ENCODE measurements around the gene ZDHHC13. TPM values are rescaled to one million over a fixed set of nuclear protein-coding genes. Genes with fewer than 3 reads are reported as not detected.
A peak's percentile ranks its signal among the peaks of the same experiment; 100 is the strongest.

Gene ZDHHC13
- total and polyA plus RNA-seq, 9 of the 15 experiments (the other 6 are each of a cell fraction or from before 2014, with no cell fraction given), result 4.7 to 18.6 (median 10.0) TPM

DNA sequence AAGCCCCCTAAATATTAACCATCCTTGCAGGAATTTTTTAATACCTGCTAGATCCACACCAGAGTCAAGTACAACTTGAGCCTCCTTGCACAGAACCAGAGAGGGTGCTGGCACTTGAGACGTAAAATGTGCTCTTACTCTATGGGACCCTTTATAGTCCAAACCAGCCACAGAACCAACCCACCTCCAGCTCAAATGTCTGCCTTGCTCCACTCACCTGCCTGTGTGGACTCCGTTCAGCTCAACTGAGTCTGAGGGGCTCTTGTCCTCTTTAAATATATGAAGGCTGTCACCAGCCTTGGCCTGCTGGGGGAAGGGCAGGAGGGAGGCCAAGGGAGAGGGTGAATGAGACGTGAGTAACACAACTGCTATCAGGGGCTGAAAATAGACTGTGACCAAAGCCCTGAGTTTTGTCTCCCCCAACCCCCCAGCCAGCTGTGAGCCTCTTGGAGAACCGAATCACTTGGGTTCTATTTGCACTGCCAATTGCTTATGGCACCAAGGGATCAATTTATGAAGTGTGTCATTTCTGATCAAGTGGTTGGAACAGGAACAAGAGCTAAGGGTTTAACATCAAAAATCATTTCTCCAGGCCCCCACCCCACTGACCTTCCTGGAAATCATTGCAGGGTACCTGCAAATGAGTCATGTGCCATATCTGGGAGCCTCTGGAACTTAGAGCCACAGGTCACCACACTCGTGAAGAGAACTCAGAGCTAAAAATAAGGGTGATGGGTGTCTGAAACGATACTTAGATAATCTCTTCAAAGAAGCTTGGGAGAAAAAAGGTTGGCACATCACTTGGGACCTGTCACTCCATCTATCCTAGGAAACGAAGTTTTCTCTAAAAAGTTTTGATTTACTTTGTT lies 85.0 kb downstream of the ZDHHC13 start, which contains the start of gene CSRP3:
Gene CSRP3, minus strand, starts transcription at position 247 of the 869 bp plus-strand sequence. CDS start 9,535 bp downstream, outside the sequence.
- Histone ChIP-seq H4K20me1 (replicated peaks; ENCODE audit: control insufficient read depth, insufficient read depth, low read length) (no peaks in the 10 kb centered on the region), H3K27me3 (ENCODE audit: control insufficient read depth in 2 of 2, insufficient read depth in 2 of 2, low read length in 2 of 2) (peaks cover 17 to 21% of the 10 kb centered on the region in 2 experiments; a peak in 4 of 5 replicates), H3K36me3 (ENCODE audit: control insufficient read depth, insufficient read depth, low read length) (no peaks in the 10 kb centered on the region), H3K4me2 (ENCODE audit: insufficient read depth, low read length) (no peak within 1 kb of the TSS), H3K9ac (ENCODE audit: insufficient read depth in 1 of 2, low read depth in 2 of 2, low read length in 2 of 2) (peak within 1 kb of the TSS in 1 of 2 experiments; percentile 4; a peak in 1 of 4 replicates), H3K9me3 (replicated peaks; ENCODE audit: control insufficient read depth, insufficient read depth, low read depth, low read length) (no peaks in the 10 kb centered on the region), H2AFZ (ENCODE audit: low read depth, low read length) (no peak within 1 kb of the TSS), H3K4me3 (no peak within 1 kb of the TSS), H3K9me1 (ENCODE audit: control insufficient read depth, insufficient read depth, low read length) (no peaks in the 10 kb centered on the region), H3K4me1 (replicated peaks in 1 of 2; ENCODE audit: control insufficient read depth in 2 of 2, insufficient read depth in 2 of 2, low read length in 2 of 2) (no peaks in the 10 kb centered on the region; a peak in 1 of 5 replicates), H3K27ac (ENCODE audit: extremely low read depth, low read depth, low read length) (no peak within 1 kb of the TSS), H3K79me2 (ENCODE audit: control insufficient read depth, insufficient read depth, low read length) (no peaks in the 10 kb centered on the region)
- ATAC-seq (no peak; the same call in 2 of the 3 replicates), FAIRE-seq (no peak), DNase-seq (ENCODE audit: extremely low read depth in 1 of 4, low spot score in 3 of 4) (no peak)
- BruUV-seq (replicated peaks), result no TSS peak
- intact Hi-C loops (cut with micrococcal nuclease) (no loop called here), in situ Hi-C loops (cut with MboI) (no loop called here)
- 5% methylated on average over 7 of the region's 7 CpGs for WGBS (ENCODE audit: insufficient coverage, low coverage, missing lambda C conversion rate)
- peak; percentile 35 for TF ChIP-seq FOSL1 (tag; conservative IDR thresholded peaks at IDR 0.05)
- TF ChIP-seq MED1 (CRISPR knock-in tag; IDR thresholded peaks at IDR 0.05; ENCODE audit: borderline replicate concordance), result no peak
- ChIA-PET CTCF (ENCODE audit: low intra/inter-chr PET ratio) (no interaction called here), POLR2A (interaction anchor here (1.1 kb wide), 1 partner anchor 8 kb away, joined by 3 read pairs; no protein-coding TSS in a partner anchor)

DNA sequence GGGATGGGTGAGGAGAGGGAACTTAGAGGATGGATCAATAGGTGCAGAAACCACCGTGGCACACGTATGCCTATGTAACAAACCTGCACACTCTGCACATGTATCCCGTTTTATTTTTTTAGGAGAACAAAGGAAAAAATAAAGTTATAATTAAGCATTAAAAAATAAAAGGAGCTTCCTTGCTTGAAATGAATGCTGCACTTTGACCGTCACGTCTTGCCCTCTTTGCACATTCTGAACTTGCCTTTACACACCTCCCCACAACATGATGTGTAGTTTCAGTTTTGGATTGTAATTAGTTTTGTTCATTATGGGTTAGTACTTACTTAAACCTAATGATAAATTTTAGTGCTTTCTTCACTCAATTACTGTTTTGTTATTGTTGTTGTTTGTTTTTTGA lies 87.9 kb downstream of the ZDHHC13 start:
- Histone ChIP-seq H2AFZ (ENCODE audit: low read depth, low read length) (no peak overlapping the region), H3K79me2 (ENCODE audit: control insufficient read depth, insufficient read depth, low read length) (no peaks in the 10 kb centered on the region), H3K9ac (ENCODE audit: insufficient read depth in 1 of 2, low read depth in 2 of 2, low read length in 2 of 2) (no peak overlapping the region), H4K20me1 (replicated peaks; ENCODE audit: control insufficient read depth, insufficient read depth, low read length) (no peaks in the 10 kb centered on the region), H3K9me3 (replicated peaks; ENCODE audit: control insufficient read depth, insufficient read depth, low read depth, low read length) (no peaks in the 10 kb centered on the region), H3K4me3 (no peak overlapping the region), H3K27me3 (ENCODE audit: control insufficient read depth in 2 of 2, insufficient read depth in 2 of 2, low read length in 2 of 2) (peaks cover 23 to 33% of the 10 kb centered on the region in 2 experiments; a peak in 4 of 5 replicates), H3K4me2 (ENCODE audit: insufficient read depth, low read length) (no peak overlapping the region), H3K9me1 (ENCODE audit: control insufficient read depth, insufficient read depth, low read length) (no peaks in the 10 kb centered on the region), H3K4me1 (replicated peaks in 1 of 2; ENCODE audit: control insufficient read depth in 2 of 2, insufficient read depth in 2 of 2, low read length in 2 of 2) (no peaks in the 10 kb centered on the region; a peak in 1 of 5 replicates), H3K27ac (ENCODE audit: extremely low read depth, low read depth, low read length) (no peak overlapping the region), H3K36me3 (ENCODE audit: control insufficient read depth, insufficient read depth, low read length) (no peaks in the 10 kb centered on the region)
- WGBS (ENCODE audit: insufficient coverage, low coverage, missing lambda C conversion rate), result 24% methylated on average over 5 of the region's 5 CpGs
- DNase-seq (ENCODE audit: extremely low read depth in 1 of 4, low spot score in 3 of 4) (no peak), ATAC-seq (no peak), FAIRE-seq (no peak)
- intact Hi-C loops (cut with micrococcal nuclease) (no loop called here), in situ Hi-C loops (cut with MboI) (no loop called here)
- CTCF ChIA-PET (ENCODE audit: low intra/inter-chr PET ratio), result no interaction called here
- TF ChIP-seq, protein P1, sequence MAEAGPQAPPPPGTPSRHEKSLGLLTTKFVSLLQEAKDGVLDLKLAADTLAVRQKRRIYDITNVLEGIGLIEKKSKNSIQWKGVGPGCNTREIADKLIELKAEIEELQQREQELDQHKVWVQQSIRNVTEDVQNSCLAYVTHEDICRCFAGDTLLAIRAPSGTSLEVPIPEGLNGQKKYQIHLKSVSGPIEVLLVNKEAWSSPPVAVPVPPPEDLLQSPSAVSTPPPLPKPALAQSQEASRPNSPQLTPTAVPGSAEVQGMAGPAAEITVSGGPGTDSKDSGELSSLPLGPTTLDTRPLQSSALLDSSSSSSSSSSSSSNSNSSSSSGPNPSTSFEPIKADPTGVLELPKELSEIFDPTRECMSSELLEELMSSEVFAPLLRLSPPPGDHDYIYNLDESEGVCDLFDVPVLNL (CRISPR knock-in tag; IDR thresholded peaks at IDR 0.05; ENCODE audit: low read depth), result no peak
- no peak for TF ChIP-seq SIRT6 (IDR thresholded peaks at IDR 0.05; ENCODE audit: low read depth, low read length)
- no peak for TF ChIP-seq BRD9 (IDR thresholded peaks at IDR 0.05; ENCODE audit: low read depth, partially characterized antibody)
- TF ChIP-seq ESRRA (IDR thresholded peaks at IDR 0.05; ENCODE audit: borderline replicate concordance, low read depth), result no peak
- TF ChIP-seq ZBED1 (IDR thresholded peaks at IDR 0.05), result no peak
- TF ChIP-seq, protein P2, sequence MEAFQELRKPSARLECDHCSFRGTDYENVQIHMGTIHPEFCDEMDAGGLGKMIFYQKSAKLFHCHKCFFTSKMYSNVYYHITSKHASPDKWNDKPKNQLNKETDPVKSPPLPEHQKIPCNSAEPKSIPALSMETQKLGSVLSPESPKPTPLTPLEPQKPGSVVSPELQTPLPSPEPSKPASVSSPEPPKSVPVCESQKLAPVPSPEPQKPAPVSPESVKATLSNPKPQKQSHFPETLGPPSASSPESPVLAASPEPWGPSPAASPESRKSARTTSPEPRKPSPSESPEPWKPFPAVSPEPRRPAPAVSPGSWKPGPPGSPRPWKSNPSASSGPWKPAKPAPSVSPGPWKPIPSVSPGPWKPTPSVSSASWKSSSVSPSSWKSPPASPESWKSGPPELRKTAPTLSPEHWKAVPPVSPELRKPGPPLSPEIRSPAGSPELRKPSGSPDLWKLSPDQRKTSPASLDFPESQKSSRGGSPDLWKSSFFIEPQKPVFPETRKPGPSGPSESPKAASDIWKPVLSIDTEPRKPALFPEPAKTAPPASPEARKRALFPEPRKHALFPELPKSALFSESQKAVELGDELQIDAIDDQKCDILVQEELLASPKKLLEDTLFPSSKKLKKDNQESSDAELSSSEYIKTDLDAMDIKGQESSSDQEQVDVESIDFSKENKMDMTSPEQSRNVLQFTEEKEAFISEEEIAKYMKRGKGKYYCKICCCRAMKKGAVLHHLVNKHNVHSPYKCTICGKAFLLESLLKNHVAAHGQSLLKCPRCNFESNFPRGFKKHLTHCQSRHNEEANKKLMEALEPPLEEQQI (IDR thresholded peaks at IDR 0.05), result no peak
- POLR2A ChIA-PET, result no interaction called here
- no TSS peak for BruUV-seq (replicated peaks)

All from K562 (cell line).